GM18498 (cell line): ENCODE results near the gene UTS2B.
A peak's percentile ranks its signal among the peaks of the same experiment; 100 is the strongest.

Experiments used
- ATAC-seq: cut with Tn5 transposase; IDR thresholded peaks from one replicate; pipeline ENCODE4 v1.9.1; 2021; ENCODE audit warnings: mild to moderate bottlenecking, moderate library complexity; ENCODE audit not compliant: unreplicated experiment

Gene UTS2B

GRCh38 chr3:191244242-191244867 is 86.0 kb downstream of the UTS2B start:
- ATAC-seq = peak; percentile 47

- ATAC-seq = no peak
Measured at GRCh38 chr3:191240486-191240885, 89.8 kb downstream of the UTS2B start.

GRCh38 chr3:191239407-191240031 is 90.8 kb downstream of the UTS2B start:
- no peak for ATAC-seq

DNA sequence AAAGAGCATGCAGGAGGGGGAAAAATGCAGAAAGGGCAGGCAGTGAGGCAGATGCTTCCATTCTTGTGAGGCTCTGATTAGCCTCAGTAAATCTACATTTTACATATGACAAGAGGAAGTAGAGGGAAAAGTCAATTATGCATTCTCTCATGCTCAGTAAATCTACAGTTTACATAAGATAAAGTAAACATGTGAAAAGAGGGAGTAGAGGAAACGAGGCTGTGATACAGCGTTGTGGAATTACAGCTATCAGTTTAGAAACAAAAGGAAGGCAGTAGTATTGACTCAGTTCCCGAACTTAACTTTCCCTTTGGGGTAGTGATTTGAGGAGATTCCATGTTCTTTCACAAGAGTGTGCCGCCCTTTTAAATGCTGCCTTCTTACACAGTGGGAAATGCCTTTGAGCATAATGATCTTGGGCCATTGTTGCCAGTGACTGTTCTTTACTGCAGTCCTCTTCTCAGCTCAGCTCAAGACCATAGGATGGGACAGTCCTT is 92.0 kb downstream of the UTS2B start:
- ATAC-seq = no peak

DNA sequence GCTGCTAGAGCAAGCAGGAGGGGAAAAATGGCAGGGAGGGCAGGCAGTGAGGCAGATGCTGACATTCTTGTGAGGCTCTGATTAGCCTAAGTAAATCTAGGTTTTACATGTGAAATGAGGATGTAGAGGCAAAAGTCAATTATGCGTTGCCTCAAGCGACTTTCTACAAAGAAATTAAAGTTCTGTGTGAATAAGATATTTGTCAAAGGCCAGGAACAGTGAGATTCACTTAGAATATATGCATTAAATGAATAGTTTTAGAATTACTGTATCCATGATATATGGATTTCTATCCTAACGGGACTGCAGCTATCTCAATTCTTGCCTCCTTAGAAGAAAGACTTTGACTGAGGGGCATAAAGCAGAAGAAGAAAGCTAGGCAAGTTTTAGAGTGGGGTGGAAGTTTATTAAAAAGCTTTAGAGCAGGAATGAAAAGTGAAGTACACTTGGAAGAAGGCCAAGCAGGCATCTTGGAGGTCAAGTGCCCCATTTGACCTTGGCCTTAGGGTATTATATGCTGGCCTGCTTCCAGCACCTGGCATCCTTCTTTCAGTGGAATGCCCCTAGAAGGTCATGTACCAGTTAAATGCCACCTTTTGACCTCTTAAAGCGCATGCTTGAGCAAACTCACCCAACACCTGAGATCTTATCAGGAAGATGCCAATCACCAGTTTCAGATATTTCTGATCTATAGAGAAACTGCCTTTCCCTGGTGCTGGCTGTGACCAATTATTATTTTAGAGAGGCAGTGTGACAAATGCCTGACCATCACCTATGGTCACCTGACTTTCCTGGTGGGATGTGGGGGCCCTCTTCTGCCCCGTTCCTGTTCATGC is 93.1 kb downstream of the UTS2B start:
- no peak for ATAC-seq

DNA sequence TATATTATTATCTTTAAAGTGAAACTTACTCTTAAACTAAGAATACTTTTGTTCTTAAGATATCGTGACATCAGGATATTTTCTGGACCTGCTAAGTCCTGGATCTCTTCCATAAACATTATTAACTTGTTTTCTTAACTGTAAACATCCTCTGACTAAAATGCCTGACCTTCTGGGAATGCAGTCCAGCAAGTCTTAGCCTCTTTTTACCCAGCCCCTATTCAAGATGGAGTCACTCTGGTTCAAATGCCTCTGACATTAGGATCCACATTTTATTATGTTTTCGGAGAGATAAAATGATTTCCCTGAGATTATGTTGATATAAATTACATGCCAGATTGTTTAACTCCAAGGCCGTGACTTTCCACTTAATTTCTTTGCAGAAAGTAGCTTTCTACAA is 93.7 kb downstream of the UTS2B start:
- no peak for ATAC-seq

DNA sequence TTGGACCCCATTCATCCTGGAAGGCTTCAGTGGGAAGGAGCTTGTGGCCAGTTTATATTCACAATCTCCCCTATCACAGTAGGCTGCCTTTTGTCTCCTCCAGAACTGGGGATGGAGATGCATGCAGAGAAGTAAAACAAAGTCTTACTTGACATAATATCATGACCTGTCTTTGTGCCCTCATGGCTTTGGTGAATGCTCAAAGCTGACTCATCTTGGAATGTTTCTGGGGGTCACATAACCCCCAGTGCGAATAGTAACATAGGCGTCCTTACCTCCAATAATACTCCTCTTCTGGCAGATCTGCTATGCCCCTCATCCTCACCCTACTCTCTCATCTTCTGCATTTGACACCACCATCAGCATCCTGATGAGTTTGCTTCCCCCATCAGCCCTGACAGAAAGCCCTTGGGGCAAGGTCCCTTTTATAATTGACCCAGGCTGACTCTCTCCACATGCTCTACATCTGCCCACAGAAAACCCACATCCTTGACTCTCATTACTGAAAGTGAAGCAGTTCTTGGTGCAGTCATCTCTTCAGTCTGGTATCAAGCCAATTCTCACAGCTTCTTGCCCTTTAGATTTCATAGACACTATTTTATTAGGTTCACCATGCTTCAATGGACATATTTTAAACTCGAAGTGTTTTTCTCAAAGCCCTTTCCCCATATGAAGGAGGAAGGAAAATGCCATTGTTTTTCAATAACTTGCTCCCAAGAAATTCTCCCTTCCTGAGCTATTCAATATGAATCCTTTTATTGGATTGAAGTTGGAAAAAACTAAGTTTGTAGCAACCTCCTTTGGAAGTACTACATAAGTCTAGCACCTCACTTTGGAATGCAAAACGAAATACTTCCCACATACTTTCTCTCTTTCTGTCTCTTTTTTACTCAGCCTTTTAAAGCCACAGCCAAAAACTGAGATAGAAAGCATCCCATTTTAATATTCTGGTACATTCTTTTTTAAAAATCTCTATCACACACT is 94.7 kb downstream of the UTS2B start:
- peak; percentile 99 for ATAC-seq

- ATAC-seq = no peak
Measured at GRCh38 chr3:191234216-191234615, 96.1 kb downstream of the UTS2B start.

DNA sequence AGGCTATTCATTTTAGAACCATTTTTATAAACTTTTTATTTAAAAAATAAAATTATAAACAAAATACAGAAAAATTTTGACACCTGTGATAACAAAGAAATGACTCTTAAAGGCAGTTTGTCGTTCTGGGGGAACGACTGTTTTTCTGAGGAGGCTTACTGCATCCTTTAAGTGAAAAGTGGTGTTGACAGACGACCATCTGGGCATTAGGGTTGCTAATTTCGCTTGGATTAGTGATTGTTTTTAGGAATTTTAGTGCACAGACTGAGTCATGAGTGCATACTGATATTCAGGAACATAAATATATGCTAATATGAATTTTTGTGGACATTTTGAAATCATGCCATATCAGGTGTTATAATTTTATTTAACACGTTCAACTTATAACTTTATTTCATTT is 102.8 kb downstream of the UTS2B start:
- no peak for ATAC-seq

DNA sequence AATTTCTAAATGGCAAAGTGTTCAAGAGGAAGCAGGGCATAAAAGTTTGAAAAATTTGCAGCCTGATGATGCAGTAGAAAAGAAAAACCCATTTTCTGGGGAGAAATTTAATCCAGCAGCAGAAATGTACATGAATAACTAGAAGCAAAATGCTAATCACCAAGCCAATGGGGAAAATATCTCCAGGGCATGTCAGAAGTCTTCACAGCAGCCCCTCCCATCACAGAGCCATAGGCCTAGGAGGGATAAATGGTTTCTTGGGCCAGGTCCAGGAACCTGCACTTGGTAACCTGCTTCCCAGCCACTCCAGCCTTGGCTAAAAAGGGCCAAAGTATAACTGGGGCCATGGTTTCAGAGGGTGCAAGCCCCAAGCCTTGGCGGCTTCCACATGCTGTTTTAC is 108.7 kb downstream of the UTS2B start:
- ATAC-seq = no peak

- ATAC-seq = no peak
Measured at GRCh38 chr3:191220908-191221307, 109.4 kb downstream of the UTS2B start.

GRCh38 chr3:191217301-191217700 is 113.0 kb downstream of the UTS2B start:
- no peak for ATAC-seq
